Endometrial microvascular endothelial cells (primary cell): ENCODE data around the gene BFSP2. TPM values are rescaled to one million over a fixed set of nuclear protein-coding genes. Genes with fewer than 3 reads are reported as not detected.

ENCODE experiments used
- total RNA-seq: library from RNA; depleted of rRNA; stranded (reverse); fragments of >200 nt; gene quantifications from one replicate; pipeline ENCODE4 v1.2.3, GENCODE V29; 2015; ENCODE audit errors: inconsistent ontology term

BFSP2 gene
- total RNA-seq, 1 donor from 2014 or later, result not detected

Other genes with a start within 250 kb of the BFSP2 start
- gene CDV3, start 173.6 kb downstream of the BFSP2 start, total RNA-seq, result 244 TPM